H1 (cell line): ENCODE measurements around the gene EDC3. TPM values are rescaled to one million over a fixed set of nuclear protein-coding genes. Genes with fewer than 3 reads are reported as not detected.

ENCODE experiments used
- ASH2L ChIP-seq: fragments of 200-600, 300-600 bp; sonication (generic); IDR thresholded peaks from one replicate; pipeline ENCODE4 v1.7.1; 2017; ENCODE audit warnings: low read length
- ATF2 ChIP-seq: IDR thresholded peaks from 2 replicates; pipeline ENCODE4 v1.6.1; 2012; ENCODE audit warnings: low read length, inconsistent platforms
- FOSL1 ChIP-seq: IDR thresholded peaks from 2 replicates; pipeline ENCODE4 v1.6.1; 2011; ENCODE audit warnings: mild to moderate bottlenecking, low read depth, low read length, moderate library complexity; ENCODE audit not compliant: insufficient read depth
- JUND ChIP-seq: IDR thresholded peaks from 2 replicates; pipeline ENCODE4 v1.6.1; 2011; ENCODE audit warnings: mild to moderate bottlenecking, improper control_type of control experiment, low read length
- KDM1A ChIP-seq: fragments of 200-600, 300-600 bp; sonication (generic); IDR thresholded peaks from 2 replicates; pipeline ENCODE4 v1.7.1; 2016; ENCODE audit warnings: mild to moderate bottlenecking, low read length, borderline replicate concordance
- POU5F1 ChIP-seq: IDR thresholded peaks from 2 replicates; pipeline ENCODE4 v1.6.1; 2011; ENCODE audit warnings: low read depth, mild to moderate bottlenecking, low read length, moderate library complexity
- RXRA ChIP-seq: IDR thresholded peaks from 2 replicates; pipeline ENCODE4 v1.6.1; 2011; ENCODE audit warnings: low read depth, mild to moderate bottlenecking, low read length, moderate library complexity; ENCODE audit not compliant: insufficient read depth
- SP4 ChIP-seq: IDR thresholded peaks from 2 replicates; pipeline ENCODE4 v1.6.1; 2012; ENCODE audit warnings: low read length, inconsistent platforms
- polyA plus RNA-seq, 7 experiments: library from polyadenylated mRNA; depleted of rRNA in 3 of 7; stranded (reverse) in 5 of 7; unstranded in 2 of 7; fragments of >200 nt in 5 of 7; fragments of 200-250 nt in 2 of 7; gene quantifications; 1 replicate in 5 of 7; 2 replicates in 1 of 7; 4 replicates in 1 of 7; pipeline versions ENCODE4 v1.2.1 to v1.2.3, GENCODE V29; 2011 to 2013; ENCODE audit warnings: missing spikeins in 2 of 7, mixed read lengths in 2 of 7
- total RNA-seq: library from RNA; stranded (reverse); fragmentation: NEBNext Ultra II Directional; extraction: Animal tissue kit (Norgen Biotek cat#: 25700); gene quantifications from 2 replicates; pipeline ENCODE4 v1.2.1, GENCODE V29; 2021

Gene EDC3
- total and polyA plus RNA-seq, 2 of the 8 experiments (the other 6 are each of a cell fraction or from before 2014, with no cell fraction given): 45.0 to 50.8 TPM

GRCh38 chr15:74613089-74613952 is 82.5 kb downstream of the EDC3 start (continued):
- TF ChIP-seq ASH2L (no peak), RXRA (no peak), JUND (no peak), SP4 (no peak), FOSL1 (no peak), KDM1A (no peak), ATF2 (no peak), POU5F1 (no peak)
